NCI-H2196 treated with DMSO at 0.1 percent for 48 hours (cell line): Measurements from ENCODE around the gene RSL1D1.

Experiments
- DNase-seq: peaks from one replicate; lab custom pipeline; 2025; ENCODE audit not compliant: unreplicated experiment; lab: John Stamatoyannopoulos, UW

The RSL1D1 gene

DNA sequence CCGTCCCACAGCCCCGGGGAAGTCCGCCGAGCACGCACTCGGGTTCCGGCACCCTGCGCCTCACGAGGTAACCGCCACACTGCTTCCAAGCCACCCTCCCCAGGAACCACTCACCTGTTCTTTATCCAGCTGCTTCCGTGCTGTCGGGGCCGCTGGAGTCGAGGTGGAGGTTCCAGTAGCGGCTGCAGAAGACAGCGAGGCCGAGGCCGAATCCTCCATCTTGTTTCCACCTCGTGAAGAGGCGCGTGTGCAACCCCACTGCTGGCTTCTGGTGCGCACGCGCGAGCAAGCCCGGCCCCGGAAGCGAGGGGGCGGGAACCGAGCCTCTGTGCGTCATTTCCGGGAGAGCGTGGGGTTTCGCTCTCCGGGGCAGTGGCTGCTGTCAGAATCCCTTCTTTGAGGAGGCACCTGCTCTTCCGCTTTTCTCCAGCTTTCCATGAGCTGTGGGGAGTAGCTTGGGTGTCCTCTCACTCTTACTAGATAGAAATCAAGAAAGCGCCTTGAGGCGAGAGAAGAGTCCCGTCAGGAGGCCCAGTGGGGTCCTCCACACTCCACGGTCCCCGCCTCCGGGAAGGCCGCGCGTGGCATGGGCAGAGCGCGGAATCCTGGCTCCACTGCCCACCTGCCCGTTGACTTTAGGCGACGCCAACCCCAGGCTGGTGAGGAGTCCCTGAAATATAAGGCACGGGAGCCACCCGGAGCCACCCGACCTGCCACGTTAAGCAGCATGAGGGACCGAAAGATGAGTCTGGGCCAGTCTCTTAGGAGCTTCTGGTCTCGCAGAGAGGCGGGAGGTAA, at the start of gene RSL1D1:
Gene RSL1D1, minus strand, starts transcription at position 249 of the 798 bp plus-strand sequence. Its CDS starts 30 bp downstream, at position 219.
- peak; percentile 76 for DNase-seq

DNA sequence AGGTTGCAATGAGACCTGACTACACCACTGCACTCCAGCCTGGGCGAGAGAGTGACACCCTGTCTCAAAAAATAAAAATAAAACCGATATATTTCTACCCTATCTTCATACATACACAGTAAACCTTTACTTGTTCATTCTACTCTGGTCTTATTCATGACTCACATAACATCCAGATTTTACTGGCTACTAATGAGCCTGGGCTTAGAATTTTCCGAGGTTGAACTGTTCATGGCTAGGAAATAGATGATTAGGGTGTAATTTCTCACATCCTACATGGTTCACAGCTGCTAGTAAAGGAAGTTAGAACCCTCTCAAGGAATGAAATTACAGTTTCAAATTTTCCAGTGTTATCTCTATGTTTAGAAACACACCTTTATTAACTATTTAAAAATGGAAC, 49.7 kb upstream of the RSL1D1 start:
- no peak for DNase-seq

DNA sequence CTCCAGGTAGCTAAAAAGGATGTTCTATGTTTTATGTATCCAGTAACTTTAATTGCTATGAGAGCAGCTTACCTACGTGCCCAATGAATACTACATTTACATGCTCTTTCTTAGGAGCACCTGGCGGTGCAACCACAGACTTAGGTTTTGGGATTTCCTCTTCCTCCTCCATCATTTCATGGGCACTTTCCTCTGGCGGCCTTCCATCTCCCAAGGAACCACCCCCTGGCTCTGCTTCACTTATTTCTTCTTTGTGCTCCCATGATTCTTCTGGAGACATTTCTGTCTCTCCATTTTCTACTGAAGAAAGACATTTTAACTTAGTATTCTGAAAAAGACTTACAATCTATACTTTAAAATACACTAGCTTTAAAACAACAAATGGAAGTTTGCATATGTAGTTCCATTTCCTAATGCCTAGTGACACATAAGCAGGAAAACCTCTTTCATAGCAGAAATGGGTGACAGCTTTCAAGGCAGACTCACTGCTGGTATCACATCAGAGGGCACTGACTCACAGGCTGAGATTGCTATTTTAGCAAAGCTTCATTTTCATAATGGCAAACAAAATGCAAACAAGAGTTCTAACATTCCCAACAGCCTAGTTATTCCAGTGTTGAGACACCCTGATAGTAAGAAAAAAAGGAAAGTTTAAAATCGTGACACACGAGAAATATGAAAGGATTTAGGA, 45.3 kb upstream of the RSL1D1 start:
- no peak for DNase-seq

DNA sequence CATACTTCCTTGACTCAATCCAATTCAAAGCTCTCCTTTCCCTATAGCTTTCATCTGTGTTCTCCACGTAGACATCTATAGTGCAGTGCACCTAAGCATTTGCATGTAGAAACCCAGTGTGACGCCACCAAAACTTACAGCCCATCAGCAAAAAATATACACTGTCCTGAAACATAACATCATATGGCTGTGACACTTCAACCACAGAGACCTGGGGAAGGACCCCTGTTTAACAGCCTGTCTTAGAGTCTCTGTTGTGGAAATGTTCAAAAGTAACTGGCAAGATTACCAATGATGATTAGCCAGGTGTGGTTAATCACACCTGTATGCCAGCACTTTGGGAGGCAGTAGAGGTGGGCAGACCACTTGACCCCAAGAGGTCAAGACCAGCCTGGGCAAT, 42.2 kb upstream of the RSL1D1 start:
- DNase-seq: no peak

DNA sequence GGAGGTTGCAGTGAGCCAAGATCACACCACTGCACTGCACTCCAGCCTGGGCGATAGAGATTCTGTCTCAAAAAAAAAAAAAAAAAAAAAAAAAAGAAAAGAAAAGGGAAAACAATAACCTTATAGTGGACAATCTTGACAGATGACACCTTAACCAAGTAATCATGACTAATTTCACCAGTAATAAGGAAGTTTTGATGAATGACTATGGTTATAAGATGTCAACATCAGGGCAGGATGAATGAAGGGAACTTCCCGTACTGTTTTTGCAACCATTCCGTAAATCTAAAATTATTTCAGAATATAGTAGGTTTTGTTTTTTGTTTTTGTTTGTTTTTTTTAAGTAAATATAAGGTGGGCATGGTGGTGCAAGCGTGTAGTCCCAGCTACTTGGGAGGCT, 41.4 kb upstream of the RSL1D1 start:
- DNase-seq: no peak

DNA sequence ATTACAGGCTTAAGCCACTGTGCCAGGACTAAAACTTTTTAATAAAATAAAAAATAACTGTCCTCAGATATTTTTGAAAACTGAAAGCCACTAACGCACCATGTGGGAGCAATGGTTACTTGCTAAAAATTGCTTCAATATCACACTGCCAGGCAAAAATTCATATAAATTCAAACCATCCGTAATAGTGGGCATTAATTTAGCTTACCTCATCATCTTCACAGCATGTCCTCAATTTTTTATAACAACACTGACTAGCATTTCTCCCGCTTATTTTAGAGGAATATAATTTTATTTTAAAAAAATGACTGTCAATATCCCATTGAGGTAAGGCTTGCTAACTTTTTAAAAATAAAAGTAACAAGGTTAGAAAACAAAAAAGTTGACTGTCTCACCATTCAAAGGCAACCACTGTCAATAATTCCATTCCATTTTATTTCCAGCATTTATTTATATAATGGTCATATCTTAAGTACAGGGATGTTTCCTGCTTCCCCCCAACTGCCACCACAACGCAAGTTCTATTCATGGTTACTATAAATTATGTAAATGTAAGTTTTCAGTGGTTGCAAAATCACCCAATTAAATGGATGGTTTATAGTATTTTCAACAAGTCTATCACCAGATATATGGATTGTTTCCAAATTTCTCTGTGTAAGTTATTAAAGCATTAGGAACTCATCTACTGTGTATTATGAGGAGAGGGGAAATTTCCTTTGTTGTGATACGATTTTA, 39.1 kb upstream of the RSL1D1 start:
- DNase-seq: no peak

DNA sequence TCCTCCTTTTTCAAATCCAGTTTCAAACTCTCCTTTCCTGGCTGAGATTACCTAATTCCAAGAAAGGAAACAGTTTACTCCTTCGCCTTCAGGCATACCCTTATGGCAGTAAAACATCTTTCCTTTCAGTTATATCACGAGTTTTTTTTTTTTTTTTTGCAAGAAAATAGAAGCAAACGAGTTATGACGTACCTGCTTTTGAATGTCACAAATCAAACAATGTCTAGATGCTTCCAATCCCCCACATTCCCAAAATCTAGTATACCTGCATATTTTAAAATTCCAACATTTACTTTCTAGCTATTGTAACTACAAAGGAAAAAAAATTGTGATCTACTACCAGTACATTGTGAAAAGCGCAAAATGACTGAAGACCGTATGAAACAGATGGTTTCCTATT, 35.5 kb upstream of the RSL1D1 start:
- no peak for DNase-seq

DNA sequence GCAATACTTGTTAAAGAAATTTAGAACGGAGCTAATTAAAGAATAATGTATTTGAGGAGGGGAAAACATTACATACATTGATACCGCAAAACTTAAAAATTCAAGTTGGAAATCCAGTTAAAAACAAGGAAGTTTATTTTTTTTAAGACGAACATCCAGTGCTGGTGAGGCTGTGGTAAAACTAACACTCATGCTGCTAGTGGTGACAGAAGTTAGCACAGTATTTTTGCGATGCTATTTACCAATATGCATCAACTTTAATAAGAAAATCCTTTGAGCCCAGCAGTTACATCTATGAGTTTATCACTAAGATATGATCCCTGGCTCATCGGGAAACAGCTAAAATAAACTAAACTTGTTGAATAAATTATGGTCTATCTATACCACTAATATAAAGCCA, 32.7 kb upstream of the RSL1D1 start:
- no peak for DNase-seq

DNA sequence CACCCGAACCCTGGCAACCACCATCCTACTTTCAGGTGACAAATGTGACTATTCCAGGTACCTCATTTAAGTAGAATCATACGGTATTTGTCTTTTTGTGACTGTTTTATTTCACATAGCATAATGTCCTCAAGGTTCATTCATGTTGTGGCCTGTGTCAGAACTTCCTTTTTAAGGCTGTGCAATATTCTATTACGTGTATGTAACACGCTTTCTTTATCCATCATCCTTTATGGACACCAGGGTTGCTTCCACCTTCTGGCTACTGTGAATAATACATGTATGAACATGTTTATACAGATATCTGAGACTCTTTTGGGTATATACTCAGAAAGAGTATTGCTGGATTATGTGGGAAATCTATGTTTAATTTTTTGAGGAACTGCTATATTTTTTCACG, 28.7 kb upstream of the RSL1D1 start:
- no peak for DNase-seq

DNA sequence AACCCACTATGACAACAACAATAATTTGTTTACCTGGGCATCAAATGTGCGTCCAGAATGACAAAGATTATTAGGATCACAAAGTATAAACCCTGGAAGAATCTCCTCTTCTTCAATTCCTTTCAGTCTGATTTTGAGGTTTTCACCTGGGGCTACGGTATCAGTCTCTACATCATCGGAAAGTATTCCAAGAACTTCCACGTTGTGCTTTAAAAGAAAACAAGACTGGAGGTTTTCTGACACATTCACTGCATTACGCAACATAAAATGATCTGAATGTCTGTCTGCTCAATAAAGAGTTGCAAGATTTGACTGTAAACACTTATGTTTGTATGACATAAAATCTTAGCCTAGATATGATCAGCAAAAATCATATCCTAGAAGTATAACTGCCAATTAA, 26.0 kb upstream of the RSL1D1 start:
- no peak for DNase-seq

DNA sequence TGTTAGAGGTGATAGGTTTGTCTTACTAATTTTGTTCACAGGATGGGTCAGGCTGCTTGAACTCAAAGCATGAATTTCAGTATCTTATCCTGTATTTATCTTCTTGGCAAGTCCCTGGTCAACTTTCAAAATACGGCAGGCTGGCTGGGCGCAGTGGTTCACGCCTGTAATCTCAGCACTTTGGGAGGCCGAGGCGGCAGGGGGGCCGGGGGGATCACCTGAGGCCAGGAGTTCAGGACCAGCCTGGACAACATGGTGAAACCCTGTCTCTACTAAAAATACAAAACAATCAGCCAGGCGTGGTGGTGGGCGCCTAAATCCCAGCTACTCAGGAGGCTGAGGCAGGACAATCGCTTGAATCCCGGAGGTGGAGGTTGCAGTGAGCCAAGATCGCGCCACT, 25.0 kb upstream of the RSL1D1 start:
- DNase-seq: no peak

DNA sequence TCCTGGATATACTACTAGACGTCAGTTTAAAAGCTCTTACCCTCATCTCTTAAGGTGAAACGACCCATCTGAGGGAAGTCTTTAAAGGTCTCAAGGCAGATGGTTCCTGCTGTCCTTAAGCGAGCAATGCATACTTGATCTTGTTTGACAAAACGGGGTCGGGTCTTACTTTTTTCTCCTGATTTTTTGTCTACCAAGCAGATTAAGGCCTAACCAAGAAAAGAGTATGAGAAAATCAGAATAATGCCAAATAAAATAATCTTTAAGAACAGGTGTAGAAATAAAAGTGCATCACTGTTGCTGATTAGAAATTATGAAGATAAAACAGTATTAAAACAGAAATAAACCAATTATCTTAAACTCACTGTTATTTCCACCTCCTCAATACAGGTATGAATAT, 24.4 kb upstream of the RSL1D1 start:
- DNase-seq: no peak

DNA sequence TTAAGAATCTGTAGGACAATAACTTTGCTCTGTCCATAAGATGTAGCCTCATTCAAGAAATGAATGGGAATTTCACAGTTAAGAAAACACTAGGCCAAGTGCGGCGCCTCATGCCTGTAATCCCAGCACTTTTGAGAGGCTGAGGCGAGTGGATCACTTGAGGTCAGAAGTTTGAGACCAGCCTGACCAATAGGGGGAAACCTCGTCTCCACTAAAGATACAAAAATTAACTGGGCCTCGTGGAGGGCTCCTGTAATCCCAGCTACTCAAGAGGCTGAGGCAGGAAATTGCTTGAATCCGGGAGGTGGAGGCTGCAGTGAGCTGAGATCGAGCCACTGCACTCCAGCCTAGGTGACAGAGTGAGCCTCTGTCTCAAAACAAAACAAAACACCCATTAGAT, 19.9 kb upstream of the RSL1D1 start:
- DNase-seq: no peak

DNA sequence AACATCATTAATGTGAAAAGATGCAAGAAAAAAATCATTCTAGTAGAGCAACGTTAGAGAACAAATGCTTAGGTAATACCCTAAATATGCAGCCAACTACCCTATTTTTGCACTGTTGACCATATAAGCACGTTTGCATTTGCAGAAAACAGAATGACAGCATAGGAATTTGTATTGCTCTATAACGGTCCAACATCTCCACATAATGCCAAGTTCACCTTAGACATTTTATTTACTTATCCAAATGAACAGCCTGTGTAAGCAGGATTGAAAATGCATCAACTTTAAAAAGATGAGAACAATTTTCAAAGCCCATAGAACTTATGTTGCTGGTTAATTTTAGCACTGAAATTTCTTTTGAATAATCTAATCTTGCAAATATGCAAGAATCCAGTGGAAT, 19.1 kb upstream of the RSL1D1 start:
- no peak for DNase-seq

DNA sequence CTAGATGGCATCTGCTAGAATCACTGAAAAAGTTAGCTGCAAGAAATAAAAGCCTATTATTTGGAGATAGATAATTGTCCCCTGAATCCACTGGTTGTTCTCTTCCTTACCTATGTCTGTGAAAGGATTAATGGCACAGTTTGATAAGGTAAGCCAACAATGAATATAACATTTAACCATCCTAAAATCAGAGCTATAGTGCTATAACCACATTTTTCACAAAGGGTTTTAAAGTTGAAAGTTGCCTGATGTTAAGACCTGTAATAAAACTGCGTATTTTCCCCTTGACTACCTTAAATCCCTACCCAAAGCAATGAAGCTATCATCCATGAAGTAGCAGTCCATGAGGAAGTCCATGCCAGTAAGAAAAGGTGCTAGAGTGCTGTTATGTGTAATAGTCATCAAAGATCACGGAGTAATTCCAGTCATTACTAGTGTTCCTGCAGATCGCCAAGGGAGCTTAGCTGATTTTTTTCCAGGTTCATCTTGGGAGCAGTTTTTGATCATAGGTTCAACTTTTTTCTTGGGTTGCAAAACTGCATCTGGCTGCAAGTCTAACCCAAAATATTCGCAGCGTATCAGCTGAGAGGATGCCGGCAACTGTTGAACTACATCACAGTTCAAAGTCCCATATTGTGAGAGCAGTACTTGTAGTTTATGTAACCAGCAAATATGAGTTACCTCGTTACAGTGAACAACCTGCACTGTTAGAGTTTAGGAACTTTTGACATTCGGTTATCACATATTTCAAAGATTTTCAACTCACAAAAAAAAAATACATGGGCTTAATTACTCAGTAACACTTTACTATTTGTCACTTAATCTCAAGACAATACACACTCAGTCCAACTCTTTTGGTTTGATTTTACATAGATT, 18.2 kb upstream of the RSL1D1 start:
- DNase-seq: no peak

DNA sequence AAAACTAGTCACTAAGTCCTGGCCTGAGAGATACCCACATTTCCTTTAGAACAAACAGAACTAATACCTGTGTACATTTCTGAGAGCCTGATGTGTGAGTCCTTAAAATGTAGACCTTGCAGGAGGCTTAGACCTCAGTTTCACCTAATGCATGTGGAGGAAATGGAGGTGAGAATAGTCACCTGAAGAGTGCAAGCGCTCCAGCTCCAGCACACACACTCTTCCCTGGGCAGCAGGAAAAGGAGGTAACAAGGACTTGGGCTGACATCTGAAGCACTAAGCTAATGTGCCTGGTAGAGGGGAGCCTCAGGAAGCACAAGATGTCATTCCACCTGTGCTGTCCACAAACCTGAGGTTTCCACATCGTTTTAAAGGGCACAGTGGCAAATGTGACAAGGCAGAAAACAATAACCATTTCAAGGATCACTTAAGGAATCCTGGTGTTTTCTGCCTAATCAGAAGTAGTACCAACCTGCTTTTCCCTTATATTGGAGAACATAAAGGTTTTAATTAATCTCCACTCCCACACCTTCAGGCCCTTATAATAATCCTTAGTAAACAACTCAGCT, 17.2 kb upstream of the RSL1D1 start:
- no peak for DNase-seq

DNA sequence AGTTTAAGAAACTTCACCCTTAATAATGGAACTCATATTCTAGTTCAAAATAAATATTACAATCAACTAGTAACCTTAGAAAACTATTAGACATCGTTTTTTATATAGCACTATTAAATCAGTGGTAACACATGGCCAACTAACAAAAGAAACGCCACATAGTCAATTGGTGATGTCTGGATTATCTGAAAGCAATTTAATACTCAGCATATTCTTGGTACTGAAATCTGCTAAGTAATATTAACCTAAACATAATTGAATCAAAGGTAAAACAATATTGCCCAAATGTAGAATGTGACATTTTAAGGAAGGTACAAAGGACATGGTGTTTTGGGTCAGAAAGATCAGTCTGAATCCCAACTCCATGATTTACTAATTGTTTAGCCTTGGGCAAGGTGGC, 11.1 kb upstream of the RSL1D1 start:
- DNase-seq: no peak

DNA sequence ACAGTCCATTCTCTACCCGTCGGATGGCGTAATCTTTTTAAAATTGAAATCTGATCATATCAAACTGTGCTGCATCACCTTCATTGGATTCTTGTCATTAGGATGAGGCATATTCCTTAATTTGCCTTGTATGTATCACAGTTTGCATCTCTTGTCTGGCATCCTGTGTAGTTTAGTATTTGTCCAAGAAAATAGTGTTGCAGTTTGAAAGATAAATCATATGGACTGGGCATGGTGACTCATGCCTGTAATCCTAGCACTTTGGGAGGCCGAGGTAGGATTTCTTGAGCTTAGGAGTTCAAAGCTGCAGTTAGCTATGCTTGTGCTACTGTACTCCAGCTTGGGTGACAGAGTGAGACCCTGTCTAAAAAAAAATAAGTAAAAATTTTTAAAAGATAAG, 5.8 kb upstream of the RSL1D1 start:
- DNase-seq: no peak

DNA sequence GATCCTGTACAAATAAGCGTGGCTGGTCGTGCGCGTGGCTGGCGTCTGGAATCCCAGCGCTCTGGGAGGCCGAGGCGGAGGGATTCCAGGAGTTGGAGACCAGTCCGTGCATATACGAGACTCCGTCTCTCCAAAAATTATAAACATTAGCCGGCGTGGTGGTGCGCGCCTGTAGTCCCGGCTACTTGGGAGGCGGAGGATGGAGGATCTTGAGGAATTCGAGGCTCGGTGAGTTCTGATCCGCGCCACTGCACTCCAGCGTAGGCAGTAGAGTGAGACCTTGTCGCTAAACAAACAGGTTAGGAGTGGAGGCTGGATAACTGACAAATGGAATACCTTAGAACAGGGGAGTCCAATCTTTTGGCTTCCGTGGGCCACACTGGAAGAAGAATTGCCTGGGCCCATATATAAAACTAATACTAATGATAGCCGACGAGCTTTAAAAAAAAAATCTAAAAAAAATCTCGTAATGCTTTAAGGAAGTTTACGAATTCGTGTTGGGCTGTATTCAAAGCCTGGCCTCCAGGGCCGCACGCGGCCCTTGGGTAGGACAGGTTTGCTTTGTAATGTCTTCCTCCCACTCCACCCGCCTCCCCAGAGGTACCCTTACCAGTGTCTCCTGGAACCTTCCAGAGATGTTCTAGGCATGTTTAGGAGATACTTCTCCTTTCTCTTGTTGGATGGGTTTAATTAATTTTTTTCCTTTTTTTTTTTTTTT, 909 bp upstream of the RSL1D1 start:
- DNase-seq: no peak

DNA sequence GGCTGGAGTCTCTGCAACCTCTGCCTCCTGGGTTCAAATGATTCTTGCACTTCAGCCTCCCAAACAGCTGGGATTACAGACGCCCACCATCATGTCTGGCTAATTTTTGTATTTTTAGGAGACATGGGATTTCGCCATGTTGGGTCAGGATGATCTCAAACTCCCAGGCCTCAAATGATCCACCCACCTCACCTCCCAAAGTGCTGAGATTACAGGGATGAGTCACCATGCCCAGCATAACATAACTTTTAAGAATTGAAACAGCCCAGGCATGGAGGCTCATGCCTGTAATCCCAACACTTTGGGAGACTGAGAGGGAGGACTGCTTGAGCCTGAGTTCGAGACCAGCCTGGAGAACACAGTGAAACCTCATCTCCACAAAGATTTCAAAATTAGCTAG, 2.5 kb downstream of the RSL1D1 start:
- no peak for DNase-seq
